AG04449 (cell line): ENCODE measurements around the gene PCCA.
"Not testable (repeated sequence)": the region's sequence is repeated elsewhere in the genome, so short reads cannot be mapped to it uniquely, and the experiment has no call there.

ENCODE experiments used
- CTCF ChIA-PET: fragments of 350-600 bp; formaldehyde crosslinking; extraction: SDS; loops from one replicate; lab custom pipeline; 2021; ENCODE audit warnings: antibody characterized with exemption; lab: Yijun Ruan, JAX
- POLR2A ChIA-PET: fragments of 400-600, 350-600 bp; formaldehyde crosslinking; extraction: SDS; loops from one replicate; lab custom pipeline; 2020; ENCODE audit warnings: antibody characterized with exemption, inconsistent platforms; lab: Yijun Ruan, JAX
- DNase-seq: peaks from one replicate; pipeline ENCODE4 v3.0.0-alpha.2; 2010; ENCODE audit warnings: low read depth, low spot score
- H3K4me3 ChIP-seq: 2 replicates; pipeline ENCODE4 v1.5.1; 2011; ENCODE audit warnings: low read depth, mild to moderate bottlenecking, control low read depth, low read length
- TF ChIP-seq, protein P1 (sequence below): IDR thresholded peaks from one replicate; pipeline ENCODE4 v1.5.1; 2011; ENCODE audit warnings: mild to moderate bottlenecking, moderate library complexity, low read length, control low read depth, inconsistent platforms; ENCODE audit not compliant: insufficient read depth; ENCODE audit errors: missing control alignments

PCCA gene

DNA sequence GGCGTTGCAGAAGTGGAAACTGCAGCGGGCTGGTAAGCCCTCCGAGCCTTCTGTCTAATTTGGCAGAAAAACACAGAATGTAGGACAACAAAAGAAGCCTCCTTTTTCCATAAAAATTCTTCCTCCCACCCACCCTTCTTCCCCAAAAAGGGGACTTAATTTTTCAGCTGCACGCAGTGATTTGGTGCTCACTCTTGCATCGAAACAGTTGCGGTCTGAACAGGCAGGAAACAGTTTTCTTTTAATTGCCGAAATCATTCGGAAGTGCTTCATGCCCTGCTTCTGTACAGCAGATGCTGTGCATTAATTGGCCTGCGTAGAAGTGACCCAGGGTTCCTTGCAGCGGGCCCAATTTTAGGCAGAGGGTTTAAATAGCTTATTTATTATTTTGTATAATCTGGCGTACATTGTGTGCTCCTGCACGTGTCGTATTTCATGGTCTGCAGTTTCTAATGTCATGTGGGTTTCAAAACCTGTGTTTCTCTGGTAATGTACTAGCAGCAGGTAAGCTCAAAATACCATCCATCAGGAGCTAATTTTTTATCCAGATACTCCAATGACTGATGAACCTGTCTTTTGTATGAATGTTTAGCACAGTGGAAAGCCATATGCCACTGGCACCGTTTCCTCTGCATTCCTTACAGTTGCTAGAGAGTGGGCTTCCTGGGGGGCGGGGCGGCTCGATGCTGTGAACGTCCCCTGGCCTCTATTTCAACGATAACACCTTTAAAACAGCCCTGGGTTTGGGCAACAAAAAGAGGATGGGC, 433.1 kb downstream of the PCCA start:
- TF ChIP-seq, protein P1, sequence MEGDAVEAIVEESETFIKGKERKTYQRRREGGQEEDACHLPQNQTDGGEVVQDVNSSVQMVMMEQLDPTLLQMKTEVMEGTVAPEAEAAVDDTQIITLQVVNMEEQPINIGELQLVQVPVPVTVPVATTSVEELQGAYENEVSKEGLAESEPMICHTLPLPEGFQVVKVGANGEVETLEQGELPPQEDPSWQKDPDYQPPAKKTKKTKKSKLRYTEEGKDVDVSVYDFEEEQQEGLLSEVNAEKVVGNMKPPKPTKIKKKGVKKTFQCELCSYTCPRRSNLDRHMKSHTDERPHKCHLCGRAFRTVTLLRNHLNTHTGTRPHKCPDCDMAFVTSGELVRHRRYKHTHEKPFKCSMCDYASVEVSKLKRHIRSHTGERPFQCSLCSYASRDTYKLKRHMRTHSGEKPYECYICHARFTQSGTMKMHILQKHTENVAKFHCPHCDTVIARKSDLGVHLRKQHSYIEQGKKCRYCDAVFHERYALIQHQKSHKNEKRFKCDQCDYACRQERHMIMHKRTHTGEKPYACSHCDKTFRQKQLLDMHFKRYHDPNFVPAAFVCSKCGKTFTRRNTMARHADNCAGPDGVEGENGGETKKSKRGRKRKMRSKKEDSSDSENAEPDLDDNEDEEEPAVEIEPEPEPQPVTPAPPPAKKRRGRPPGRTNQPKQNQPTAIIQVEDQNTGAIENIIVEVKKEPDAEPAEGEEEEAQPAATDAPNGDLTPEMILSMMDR: no peak
- CTCF ChIA-PET: interaction anchor here (0.7 to 3.0 kb wide), 3 partner anchors 8 to 867 kb away, joined by 3 to 13 read pairs (median 5); no protein-coding TSS in a partner anchor
- DNase-seq: no peak
- POLR2A ChIA-PET: no interaction called here
- no peak overlapping the region; the same call in 1 of the 2 replicates for H3K4me3 ChIP-seq

DNA sequence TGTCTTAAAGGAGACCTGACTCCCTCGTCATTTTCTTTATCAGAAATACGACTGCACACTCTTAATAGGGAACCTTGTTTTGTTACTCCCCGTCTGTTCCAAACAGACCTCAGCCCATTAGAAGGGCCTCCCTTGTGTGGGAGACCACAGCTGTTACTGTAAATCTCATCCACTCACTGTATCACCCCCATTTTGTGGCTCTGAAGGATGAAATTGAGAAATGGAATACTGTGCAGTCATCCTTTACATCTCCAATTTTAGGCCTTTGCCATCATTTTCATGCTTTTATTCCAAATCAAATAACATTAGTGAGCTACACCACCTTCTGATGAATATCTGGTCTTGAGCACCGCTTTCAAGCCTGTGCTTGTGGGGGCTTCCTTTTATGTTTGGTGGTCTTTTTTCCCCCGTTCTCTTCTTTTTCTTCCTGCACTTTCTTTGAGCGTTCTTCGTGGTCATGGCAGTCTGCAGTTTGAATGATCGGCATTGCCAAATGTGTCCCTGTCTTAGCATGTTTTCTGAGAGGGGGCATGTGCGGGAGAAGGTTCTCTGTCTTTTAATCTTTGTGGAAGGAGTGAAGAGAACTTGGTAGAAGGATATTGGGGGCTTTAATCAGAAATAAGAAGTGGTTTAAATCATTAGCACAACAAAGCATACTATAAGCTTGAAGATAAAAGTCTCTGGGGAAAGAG, 433.9 kb downstream of the PCCA start:
- ChIA-PET CTCF (interaction anchor here (1.6 to 4.2 kb wide), 3 partner anchors 8 to 867 kb away, joined by 5 to 19 read pairs (median 13); no protein-coding TSS in a partner anchor), POLR2A (no interaction called here)
- no peak for DNase-seq

DNA sequence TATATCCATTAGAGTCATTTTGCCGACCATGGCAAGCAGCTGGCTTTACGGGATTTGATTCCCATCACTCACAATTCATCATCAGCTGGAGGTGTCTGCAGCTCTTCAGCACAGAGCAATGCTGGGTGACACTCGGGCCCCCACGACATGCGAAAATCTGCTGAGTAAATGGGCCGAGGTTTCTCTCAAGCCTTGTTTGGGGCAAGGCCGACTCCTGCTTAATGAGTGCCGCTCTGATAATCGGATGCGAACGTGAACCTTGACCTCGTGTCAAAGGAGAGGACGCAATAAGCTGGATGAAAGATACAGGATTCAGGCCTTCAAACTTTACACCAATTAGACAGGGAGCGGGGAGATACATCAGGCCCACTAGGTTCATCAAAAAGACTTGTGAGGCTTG, 434.5 kb downstream of the PCCA start:
- no peak for DNase-seq
- H3K4me3 ChIP-seq: no peak overlapping the region
- POLR2A ChIA-PET: no interaction called here
- CTCF ChIA-PET: interaction anchor here (0.8 to 4.2 kb wide), 5 partner anchors 9 to 868 kb away, joined by 3 to 19 read pairs (median 5); no protein-coding TSS in a partner anchor
- TF ChIP-seq, protein P1: no peak

More for the DNA sequence above, 433.9 kb downstream of the PCCA start:
- TF ChIP-seq, protein P1: no peak
- no peak overlapping the region for H3K4me3 ChIP-seq

DNA sequence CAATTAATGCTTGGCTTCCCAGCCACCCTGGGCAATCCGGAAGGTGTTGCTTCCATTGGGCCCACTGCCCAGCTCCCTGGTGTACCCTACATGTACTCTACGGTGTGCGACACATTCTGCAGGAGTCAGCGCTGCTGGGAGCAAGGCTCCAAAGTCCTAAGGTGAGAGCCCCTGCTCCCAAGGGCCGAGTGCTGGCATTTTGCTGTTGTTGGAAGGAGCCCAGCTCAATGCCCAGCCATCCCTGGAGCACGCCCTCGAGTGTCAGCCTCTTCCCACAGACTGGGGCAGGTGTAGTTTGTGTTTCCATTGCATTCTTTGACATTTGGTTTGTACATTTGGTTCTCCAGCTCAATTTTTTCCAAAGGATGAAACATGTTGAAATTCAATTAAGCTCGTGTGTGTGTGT, 435.1 kb downstream of the PCCA start:
- POLR2A ChIA-PET: interaction anchor here (0.6 kb wide), 1 partner anchor 554 kb away, joined by 3 read pairs; no protein-coding TSS in a partner anchor
- no peak for DNase-seq
- TF ChIP-seq, protein P1: no peak
- CTCF ChIA-PET: interaction anchor here (0.8 to 4.2 kb wide), 5 partner anchors 9 to 608 kb away, joined by 3 to 19 read pairs (median 3); no protein-coding TSS in a partner anchor
- no peak overlapping the region for H3K4me3 ChIP-seq

DNA sequence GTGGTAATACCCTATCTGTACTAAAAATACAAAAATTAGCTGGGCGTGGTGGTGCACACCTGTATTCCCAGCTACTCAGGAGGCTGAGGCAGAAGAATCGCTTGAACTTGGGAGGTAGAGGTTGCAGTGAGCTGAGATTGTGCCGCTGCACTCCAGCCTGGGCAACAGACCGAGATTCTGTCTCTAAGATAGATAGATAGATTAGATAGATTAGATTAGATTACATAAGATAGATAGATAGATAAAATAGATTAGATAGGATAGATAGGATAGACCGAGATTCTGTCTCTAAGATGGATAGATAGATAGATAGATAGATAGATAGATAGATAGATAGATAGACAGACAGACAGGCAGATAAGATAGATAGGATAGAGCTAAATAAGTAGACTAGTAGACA, 435.8 kb downstream of the PCCA start:
- POLR2A ChIA-PET, H3K4me3 ChIP-seq, DNase-seq: not testable (repeated sequence)
- CTCF ChIA-PET: interaction anchor here (1.0 to 4.2 kb wide), 4 partner anchors 10 to 608 kb away, joined by 3 to 19 read pairs (median 8); no protein-coding TSS in a partner anchor

DNA sequence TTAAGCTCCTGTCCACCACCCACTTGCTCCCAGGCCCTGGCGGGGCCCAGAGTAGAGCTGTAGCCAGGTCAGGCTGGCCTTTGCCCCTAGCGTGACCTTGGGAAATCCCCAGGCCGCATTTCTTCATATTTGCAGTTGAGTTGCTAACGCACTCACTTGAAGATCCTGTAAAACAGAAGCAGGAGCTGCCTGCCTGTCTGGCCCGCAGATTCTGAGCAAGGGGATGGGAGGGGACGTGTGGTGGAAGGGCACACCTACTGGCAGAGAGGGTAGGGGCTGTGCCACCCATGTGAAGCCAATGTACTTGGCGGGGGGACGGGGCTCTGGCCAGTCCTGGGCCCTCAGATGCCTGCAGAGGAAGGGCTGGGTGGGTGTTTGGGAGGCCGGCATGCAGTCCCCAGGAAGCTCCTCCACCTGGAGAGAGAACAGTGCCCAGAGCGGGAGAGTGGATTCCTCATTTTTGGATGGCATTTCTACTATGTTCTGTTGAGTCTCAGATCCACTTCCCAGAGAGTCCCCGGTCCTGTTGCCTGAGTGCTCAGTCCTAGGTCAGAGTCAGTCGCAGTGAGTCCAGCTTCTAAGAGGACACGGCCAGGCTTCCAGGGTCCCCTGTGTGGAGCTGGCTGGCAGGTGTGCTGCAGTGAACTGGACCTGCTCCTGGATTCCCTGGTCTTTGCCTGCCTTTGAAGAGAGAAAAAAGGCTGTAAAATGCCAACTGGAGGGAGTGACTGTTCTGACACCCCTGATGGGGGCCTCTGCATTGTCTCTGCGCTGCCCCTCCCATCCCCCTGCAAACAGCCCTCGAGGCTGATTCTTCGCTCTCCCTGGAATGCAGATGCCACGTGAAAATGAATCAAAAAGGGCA, 436.8 kb downstream of the PCCA start:
- H3K4me3 ChIP-seq: no peak overlapping the region
- TF ChIP-seq, protein P1: no peak
- CTCF ChIA-PET: interaction anchor here (1.5 to 4.2 kb wide), 2 partner anchors 11 to 18 kb away, joined by 7 to 19 read pairs; no protein-coding TSS in a partner anchor
- POLR2A ChIA-PET: no interaction called here
- DNase-seq: no peak
